K562 (cell line): Measurements from ENCODE around the gene NUMB. TPM values are rescaled to one million over a fixed set of nuclear protein-coding genes. Genes with fewer than 3 reads are reported as not detected.

Experiments
- ATAC-seq: fragments of 200-7000 bp; cut with Tn5 transposase; 3 replicates; pipeline ENCODE4 v1.9.1; 2020; ENCODE audit warnings: moderate library complexity
- BruUV-seq: library from RNA; stranded (reverse); fragments of 400-500 nt; replicated peaks from 2 replicates; lab custom pipeline; 2021; lab: Mats Ljungman, UMichigan
- CTCF ChIA-PET: fragments of 300-600 bp; formaldehyde crosslinking; extraction: SDS; loops from one replicate; lab custom pipeline; 2021; ENCODE audit warnings: low intra/inter-chr PET ratio; lab: Yijun Ruan, JAX
- POLR2A ChIA-PET: fragments of 300-600, 350-650 bp; sonication (Branson Sonifier 250); formaldehyde crosslinking; extraction: SDS; loops from one replicate; lab custom pipeline; 2021; ENCODE audit warnings: antibody characterized with exemption, inconsistent platforms; lab: Yijun Ruan, JAX
- DNase-seq, 4 experiments: peaks; one replicate each; pipeline versions ENCODE4 v3.0.0 to v3.0.0-alpha.2; 2011 to 2018; ENCODE audit warnings: low spot score in 3 of 4, mixed read lengths in 3 of 4; ENCODE audit errors: extremely low read depth in 1 of 4
- FAIRE-seq: peaks from 2 replicates; lab custom pipeline; 2011; peaks lifted over from hg19 to GRCh38; lab: Jason Lieb, UNC
- H2AFZ ChIP-seq: 2 replicates; pipeline ENCODE4 v1.6.0; 2011; ENCODE audit warnings: low read depth, low read length, control low read depth, inconsistent platforms
- H3K27ac ChIP-seq: fragments of 200-600 bp; 3 replicates; pipeline ENCODE4 v1.8.0; 2011; ENCODE audit warnings: low read depth, mild to moderate bottlenecking, control low read depth, inconsistent platforms, low read length, moderate library complexity, mixed read lengths; ENCODE audit errors: extremely low read depth
- H3K27me3 ChIP-seq, 2 experiments: fragments of 300-600 bp in 1 of 2; 2 replicates in 1 of 2; 3 replicates in 1 of 2; pipeline versions ENCODE4 v1.6.0 to v1.8.0; 2011; ENCODE audit warnings: inconsistent platforms in 2 of 2, low read length in 2 of 2, mild to moderate bottlenecking in 1 of 2, mixed read lengths in 1 of 2, moderate library complexity in 1 of 2; ENCODE audit not compliant: control insufficient read depth in 2 of 2, insufficient read depth in 2 of 2
- H3K36me3 ChIP-seq: fragments of 300-600 bp; 3 replicates; pipeline ENCODE4 v1.8.0; 2011; ENCODE audit warnings: mild to moderate bottlenecking, low read length, inconsistent platforms; ENCODE audit not compliant: control insufficient read depth, insufficient read depth
- H3K4me1 ChIP-seq, 2 experiments: fragments of 200-600 bp in 1 of 2; replicated peaks in 1 of 2; 2 replicates in 1 of 2; 3 replicates in 1 of 2; pipeline versions ENCODE4 v1.5.1 to v1.8.0; 2011; ENCODE audit warnings: inconsistent platforms in 2 of 2, low read length in 2 of 2, mild to moderate bottlenecking in 1 of 2, mixed read lengths in 1 of 2, moderate library complexity in 1 of 2; ENCODE audit not compliant: control insufficient read depth in 2 of 2, insufficient read depth in 2 of 2
- H3K4me2 ChIP-seq: 2 replicates; pipeline ENCODE4 v1.6.1; 2011; ENCODE audit warnings: low read length, control low read depth, inconsistent platforms, mixed read lengths; ENCODE audit not compliant: insufficient read depth
- H3K4me3 ChIP-seq: fragments of 200-600 bp; sonication (generic), shearing (Covaris generic); 2 replicates; pipeline ENCODE4 v1.5.1; 2016; ENCODE audit warnings: control low read depth, inconsistent platforms
- H3K79me2 ChIP-seq: fragments of 200-600 bp; 3 replicates; pipeline ENCODE4 v1.8.0; 2011; ENCODE audit warnings: low read length, inconsistent platforms; ENCODE audit not compliant: control insufficient read depth, insufficient read depth
- H3K9ac ChIP-seq, 2 experiments: 2 replicates each; pipeline versions ENCODE4 v1.6.0 to v1.6.1; 2011; ENCODE audit warnings: low read depth in 2 of 2, low read length in 2 of 2, control low read depth in 1 of 2, inconsistent platforms in 1 of 2, mild to moderate bottlenecking in 1 of 2, mixed read lengths in 1 of 2; ENCODE audit not compliant: insufficient read depth in 1 of 2
- H3K9me1 ChIP-seq: one replicate; pipeline ENCODE4 v1.6.0; 2011; ENCODE audit warnings: inconsistent platforms, mild to moderate bottlenecking, low read length, moderate library complexity; ENCODE audit not compliant: control insufficient read depth, insufficient read depth
- H3K9me3 ChIP-seq: replicated peaks from 2 replicates; pipeline ENCODE4 v1.5.1; 2011; ENCODE audit warnings: low read depth, low read length, inconsistent platforms; ENCODE audit not compliant: control insufficient read depth, insufficient read depth
- H4K20me1 ChIP-seq: replicated peaks from 2 replicates; pipeline ENCODE4 v1.6.1; 2011; ENCODE audit warnings: low read length, inconsistent platforms, mixed read lengths; ENCODE audit not compliant: control insufficient read depth, insufficient read depth
- BRD4 ChIP-seq: fragments of 200-600 bp; sonication (generic); IDR thresholded peaks from 2 replicates; pipeline ENCODE4 v1.6.1; 2017; ENCODE audit warnings: inconsistent platforms
- CBX1 ChIP-seq: sonication (generic); IDR thresholded peaks from 2 replicates; pipeline ENCODE4 v1.6.1; 2016; ENCODE audit warnings: antibody characterized with exemption, low read depth, mild to moderate bottlenecking
- CBX8 ChIP-seq: fragments of 200-600 bp; sonication (generic); IDR thresholded peaks from 2 replicates; pipeline ENCODE4 v1.6.1; 2012; ENCODE audit warnings: borderline replicate concordance, mixed run types, low read depth, mild to moderate bottlenecking, moderate library complexity, mixed read lengths, low read length, control low read depth, inconsistent platforms; ENCODE audit not compliant: poor library complexity, severe bottlenecking; ENCODE audit errors: extremely low read depth
- EHMT2 ChIP-seq: fragments of 450-650 bp; IDR thresholded peaks from 2 replicates; pipeline ENCODE4 v1.6.1; 2018; ENCODE audit warnings: antibody characterized with exemption
- FOXA3 ChIP-seq, 2 experiments: fragments of 450-650 bp in 1 of 2; sonication (generic) in 1 of 2; formaldehyde crosslinking; IDR thresholded peaks in 1 of 2; conservative IDR thresholded peaks in 1 of 2; 2 replicates each; pipeline versions ENCODE4 v1.4.0 to v1.8.0; 2020 to 2022; ENCODE audit warnings: mild to moderate bottlenecking in 2 of 2, missing genetic modification reagents in 1 of 2
- KDM2B ChIP-seq: fragments of 250-450 bp; sonication (Bioruptor Pico); IDR thresholded peaks from 2 replicates; pipeline ENCODE4 v1.8.0; 2021; ENCODE audit warnings: mild to moderate bottlenecking, moderate library complexity
- LEF1 ChIP-seq: fragments of 450-650 bp; IDR thresholded peaks from 2 replicates; pipeline ENCODE4 v1.6.1; 2016; ENCODE audit warnings: mild to moderate bottlenecking
- SLC30A9 ChIP-seq: fragments of 250-450 bp; sonication (Bioruptor Pico); IDR thresholded peaks from 2 replicates; pipeline ENCODE4 v1.8.0; 2022; ENCODE audit warnings: mild to moderate bottlenecking, moderate library complexity
- SRF ChIP-seq, 2 experiments: fragments of 250-450, 450-650 bp in 1 of 2; sonication (Bioruptor Pico) in 1 of 2; sonication (generic) in 1 of 2; formaldehyde crosslinking; IDR thresholded peaks; 2 replicates each; pipeline versions ENCODE4 v1.5.0 to v1.5.1; 2020 to 2022; ENCODE audit warnings: mild to moderate bottlenecking in 1 of 2, missing genetic modification reagents in 1 of 2
- TAL1 ChIP-seq: fragments of 450-650 bp; IDR thresholded peaks from 2 replicates; pipeline ENCODE4 v1.6.1; 2016; ENCODE audit warnings: mild to moderate bottlenecking
- THRB ChIP-seq: fragments of 450-650 bp; formaldehyde crosslinking; conservative IDR thresholded peaks from 2 replicates; pipeline ENCODE4 v1.4.0; 2022; ENCODE audit warnings: mild to moderate bottlenecking, missing genetic modification characterization
- XRCC4 ChIP-seq: IDR thresholded peaks from one replicate; pipeline ENCODE4 v1.6.1; 2011; ENCODE audit not compliant: insufficient read depth, insufficient read length; ENCODE audit errors: extremely low read depth
- ZBTB8A ChIP-seq: fragments of 450-650 bp; IDR thresholded peaks from 2 replicates; pipeline ENCODE4 v1.6.1; 2018; ENCODE audit warnings: mild to moderate bottlenecking, moderate library complexity; ENCODE audit not compliant: partially characterized antibody
- ZEB2 ChIP-seq: fragments of 450-650 bp; IDR thresholded peaks from 2 replicates; pipeline ENCODE4 v1.6.1; 2016
- ZNF184 ChIP-seq: sonication (generic); formaldehyde crosslinking; IDR thresholded peaks from 2 replicates; pipeline ENCODE4 v1.5.0; 2020; ENCODE audit warnings: missing genetic modification reagents
- ZNF354B ChIP-seq: fragments of 250-450 bp; sonication (Bioruptor Pico); IDR thresholded peaks from 2 replicates; pipeline ENCODE4 v1.4.0; 2020
- WGBS: fragments of 100-300 bp; shearing (Covaris generic); methylation state at CpG from one replicate; pipeline ENCODE4 v1.1.6; 2016; ENCODE audit warnings: low coverage, mixed read lengths; ENCODE audit not compliant: insufficient coverage; ENCODE audit errors: missing lambda C conversion rate; 5-methylcytosine and 5-hydroxymethylcytosine counted together
- in situ Hi-C: fragments of 300-500 bp; cut with MboI; formaldehyde crosslinking; loops from 4 replicates; pipeline ENCODE4 v1.15.0; 2018; ENCODE audit warnings: inconsistent platforms, mixed read lengths
- intact Hi-C: fragments of 100-400 bp; cut with micrococcal nuclease; formaldehyde crosslinking; loops from 2 replicates; pipeline ENCODE4 v1.14.2; 2022
- polyA plus RNA-seq, 8 experiments: library from polyadenylated mRNA; depleted of rRNA in 4 of 8; stranded (reverse) in 5 of 8; unstranded in 3 of 8; fragments of >200 nt; fragmentation: Nextera tagmentation in 2 of 8; fragmentation: Illumina TruSeq in 1 of 8; extraction: Ambion mirVana in 2 of 8; extraction: Trizol in 1 of 8; gene quantifications; 2 replicates each; pipeline versions ENCODE4 v1.2.1 to v1.2.3, GENCODE V29; 2011 to 2014; ENCODE audit warnings: inconsistent platforms in 1 of 8, missing spikeins in 1 of 8
- total RNA-seq, 7 experiments: library from RNA; depleted of rRNA in 6 of 7; stranded (reverse); fragments of >200 nt in 6 of 7; fragmentation: Illumina TruSeq in 2 of 7; extraction: Trizol in 2 of 7; gene quantifications; 2 replicates each; pipeline versions ENCODE4 v1.2.1 to v1.2.3, GENCODE V29; 2011 to 2021; ENCODE audit warnings: low replicate concordance in 1 of 7
- TF ChIP-seq, protein P1 (sequence below): fragments of 250-450 bp; sonication (Bioruptor Pico); IDR thresholded peaks from 2 replicates; pipeline ENCODE4 v1.9.0; 2021; ENCODE audit warnings: mild to moderate bottlenecking, inconsistent platforms

Gene NUMB
- total and polyA plus RNA-seq, 9 of the 15 experiments (the other 6 are each of a cell fraction or from before 2014, with no cell fraction given), result 13.5 to 54.0 (median 32.3) TPM

DNA sequence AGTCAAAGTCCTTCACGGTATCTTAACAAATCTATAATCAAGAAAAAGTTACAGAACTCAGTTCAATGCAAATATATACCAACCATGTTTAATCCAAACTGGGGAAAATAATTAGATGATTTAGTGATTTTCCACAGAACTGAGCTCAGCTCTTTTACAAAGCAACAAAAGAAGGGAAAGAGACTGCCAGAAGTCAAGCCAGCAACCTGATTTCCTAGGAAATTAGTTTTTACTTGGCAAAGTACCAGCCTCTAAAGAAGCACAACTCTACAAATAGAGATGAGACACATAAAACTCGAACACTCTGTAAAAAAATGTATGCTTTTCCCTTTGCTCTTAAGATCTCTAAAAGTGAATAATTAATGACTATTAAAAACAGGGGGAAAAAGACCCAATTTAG lies 19.4 kb downstream of the NUMB start (continued):
- TF ChIP-seq SLC30A9 (CRISPR knock-in tag) (no peak), CBX1 (no peak)

- WGBS, result no CpG with 5 or more reads among the region's 2 CpGs
- no peak overlapping the region for H3K27ac ChIP-seq
- no TSS peak for BruUV-seq
- FAIRE-seq (no peak), ATAC-seq (no peak), DNase-seq (no peak)
- no peak overlapping the region for H3K4me3 ChIP-seq
- in situ Hi-C loops, result no loop called here
- H3K9me1 ChIP-seq, result no peaks in the 10 kb centered on the region
- no peak overlapping the region for H2AFZ ChIP-seq
- peaks cover 77% of the 10 kb centered on the region for H3K79me2 ChIP-seq
- no peaks in the 10 kb centered on the region; the same call in 1 of the 2 replicates for H4K20me1 ChIP-seq
- intact Hi-C loops, result no loop called here
- POLR2A ChIA-PET, result interaction anchor here (0.6 kb wide), 1 partner anchor 53 kb away, joined by 3 read pairs; no protein-coding TSS in a partner anchor
- H3K4me1 ChIP-seq, result no peaks in the 10 kb centered on the region
- no peaks in the 10 kb centered on the region for H3K9me3 ChIP-seq
- CTCF ChIA-PET, result no interaction called here
- H3K4me2 ChIP-seq, result no peak overlapping the region
- H3K36me3 ChIP-seq, result no peaks in the 10 kb centered on the region; the same call in 2 of the 3 replicates
- no peaks in the 10 kb centered on the region for H3K27me3 ChIP-seq
- no peak overlapping the region for H3K9ac ChIP-seq
- TF ChIP-seq ZBTB8A (no peak), CBX8 (no peak), LEF1 (no peak), BRD4 (no peak), XRCC4 (no peak), SRF (CRISPR knock-in tag; IDR thresholded peaks at IDR 0.05) (no peak), EHMT2 (no peak), ZEB2 (no peak), KDM2B (CRISPR knock-in tag) (no peak), ZNF184 (CRISPR knock-in tag) (no peak), ZNF354B (CRISPR knock-in tag) (no peak), FOXA3 (CRISPR knock-in tag; conservative IDR thresholded peaks at IDR 0.05 in 1 of 2, IDR thresholded peaks at IDR 0.05 in 1 of 2) (no peak), TAL1 (no peak), THRB (CRISPR knock-in tag) (no peak)
- TF ChIP-seq, protein P1, sequence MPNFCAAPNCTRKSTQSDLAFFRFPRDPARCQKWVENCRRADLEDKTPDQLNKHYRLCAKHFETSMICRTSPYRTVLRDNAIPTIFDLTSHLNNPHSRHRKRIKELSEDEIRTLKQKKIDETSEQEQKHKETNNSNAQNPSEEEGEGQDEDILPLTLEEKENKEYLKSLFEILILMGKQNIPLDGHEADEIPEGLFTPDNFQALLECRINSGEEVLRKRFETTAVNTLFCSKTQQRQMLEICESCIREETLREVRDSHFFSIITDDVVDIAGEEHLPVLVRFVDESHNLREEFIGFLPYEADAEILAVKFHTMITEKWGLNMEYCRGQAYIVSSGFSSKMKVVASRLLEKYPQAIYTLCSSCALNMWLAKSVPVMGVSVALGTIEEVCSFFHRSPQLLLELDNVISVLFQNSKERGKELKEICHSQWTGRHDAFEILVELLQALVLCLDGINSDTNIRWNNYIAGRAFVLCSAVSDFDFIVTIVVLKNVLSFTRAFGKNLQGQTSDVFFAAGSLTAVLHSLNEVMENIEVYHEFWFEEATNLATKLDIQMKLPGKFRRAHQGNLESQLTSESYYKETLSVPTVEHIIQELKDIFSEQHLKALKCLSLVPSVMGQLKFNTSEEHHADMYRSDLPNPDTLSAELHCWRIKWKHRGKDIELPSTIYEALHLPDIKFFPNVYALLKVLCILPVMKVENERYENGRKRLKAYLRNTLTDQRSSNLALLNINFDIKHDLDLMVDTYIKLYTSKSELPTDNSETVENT (CRISPR knock-in tag), result no peak
Measured at GRCh38 chr14:73437206-73437605, 21.1 kb downstream of the NUMB start.
